ENCODE data around the gene PSAT1.

The PSAT1 gene

DNA sequence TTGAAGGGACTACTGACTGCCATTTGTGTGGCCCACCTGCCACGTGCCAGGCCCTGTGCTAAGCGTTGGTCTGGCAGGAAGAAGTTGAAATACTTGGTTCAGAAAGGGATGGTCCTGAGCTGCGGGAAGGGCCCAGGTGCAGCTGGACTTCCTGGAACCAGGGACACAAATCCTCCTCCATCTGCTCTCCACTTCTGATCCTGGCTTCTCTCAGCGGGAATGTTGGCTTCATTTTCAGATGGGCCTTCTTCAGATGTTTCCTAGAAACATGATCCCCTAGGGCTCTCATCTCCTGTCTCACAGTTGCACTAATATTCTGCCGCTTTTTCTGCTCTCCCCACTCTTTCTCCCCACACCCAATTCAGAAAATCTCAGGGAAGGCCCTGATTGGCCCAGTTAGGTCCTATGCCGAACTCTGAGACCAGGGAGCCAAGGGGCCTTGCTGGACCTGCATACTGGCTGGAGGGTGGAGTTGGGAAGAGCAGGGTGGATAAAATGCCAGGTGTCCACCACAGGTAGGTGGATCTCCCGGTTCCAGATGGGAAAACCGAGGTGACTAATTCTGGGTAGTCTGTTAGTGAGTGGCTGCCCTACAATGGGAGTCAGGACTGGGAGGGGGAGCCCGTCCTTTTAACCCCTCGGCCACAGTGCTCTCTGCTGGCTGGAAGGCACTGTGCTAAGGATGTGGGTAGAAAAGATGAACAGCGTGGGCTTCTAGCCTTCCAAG, 19.4 kb downstream of the PSAT1 start:
- no peak for DNase-seq (ENCODE audit: low read depth, low spot score)

DNA sequence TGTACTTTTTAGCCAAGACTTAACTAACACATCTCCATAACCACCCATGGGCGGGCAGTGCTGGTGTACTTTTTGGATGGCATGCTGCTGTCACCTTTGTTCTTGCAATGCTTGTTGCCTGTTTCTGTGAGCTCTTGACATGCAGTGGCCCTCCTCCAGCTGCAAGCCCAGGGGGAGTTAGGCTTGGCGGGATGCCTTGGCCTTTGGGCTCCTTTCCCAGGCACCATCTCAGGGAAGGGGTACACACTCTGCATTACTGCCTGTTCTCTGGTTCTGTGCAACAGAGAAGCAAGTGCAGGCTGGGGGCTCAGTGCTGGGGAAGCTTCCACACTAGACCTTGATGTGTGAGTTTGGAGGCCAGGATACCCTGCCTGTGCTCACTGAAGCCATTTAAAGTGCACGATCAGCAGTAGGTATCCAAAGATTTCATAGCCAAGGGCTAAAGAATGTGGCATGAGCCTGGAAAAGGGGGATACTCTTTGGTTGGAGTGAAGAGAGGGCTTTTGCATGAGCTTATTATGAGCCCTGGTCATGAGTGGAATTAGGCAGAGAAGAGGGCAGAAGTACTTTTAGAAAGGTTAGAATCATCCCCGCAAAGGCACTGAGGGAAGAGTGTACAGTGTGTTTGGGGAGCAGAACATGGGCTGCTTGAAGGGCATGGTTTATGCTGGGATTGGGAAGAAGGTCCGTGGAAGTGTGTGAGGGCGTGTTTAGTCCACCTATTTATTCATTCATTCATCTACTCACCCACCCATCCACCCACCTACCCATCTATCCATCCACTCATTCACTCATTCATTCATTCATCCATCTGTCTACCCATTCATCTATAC, 22.5 kb downstream of the PSAT1 start:
- no peak for DNase-seq (ENCODE audit: low read depth, low spot score)

DNA sequence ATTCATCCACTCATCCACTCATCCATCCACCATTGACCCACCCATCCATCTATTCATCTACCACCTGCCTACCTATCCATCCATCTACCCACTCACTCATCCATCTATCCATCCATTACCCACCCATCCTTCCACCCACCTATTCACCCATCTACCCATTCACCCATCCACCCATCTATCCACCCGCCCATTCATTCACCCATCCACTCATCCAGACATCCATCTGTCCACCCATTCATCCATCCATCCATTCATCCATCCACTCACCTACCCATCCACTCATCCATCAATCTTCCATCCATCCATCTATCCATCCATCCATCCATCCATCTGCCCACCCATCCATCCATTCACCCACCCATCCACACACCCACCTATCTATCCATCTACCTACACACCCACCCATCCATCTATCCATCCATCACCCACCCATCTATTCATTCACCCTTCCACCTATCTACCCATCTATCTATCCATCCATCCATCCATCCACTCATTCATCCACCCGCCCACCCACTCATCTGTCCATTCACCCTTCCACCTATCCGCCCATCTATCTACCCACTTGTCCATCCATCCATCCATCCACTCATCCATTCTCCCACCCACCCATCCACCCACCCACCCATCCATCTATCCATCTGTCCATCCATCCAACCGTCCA, 23.2 kb downstream of the PSAT1 start:
- no peak for DNase-seq (ENCODE audit: low read depth, low spot score)

DNA sequence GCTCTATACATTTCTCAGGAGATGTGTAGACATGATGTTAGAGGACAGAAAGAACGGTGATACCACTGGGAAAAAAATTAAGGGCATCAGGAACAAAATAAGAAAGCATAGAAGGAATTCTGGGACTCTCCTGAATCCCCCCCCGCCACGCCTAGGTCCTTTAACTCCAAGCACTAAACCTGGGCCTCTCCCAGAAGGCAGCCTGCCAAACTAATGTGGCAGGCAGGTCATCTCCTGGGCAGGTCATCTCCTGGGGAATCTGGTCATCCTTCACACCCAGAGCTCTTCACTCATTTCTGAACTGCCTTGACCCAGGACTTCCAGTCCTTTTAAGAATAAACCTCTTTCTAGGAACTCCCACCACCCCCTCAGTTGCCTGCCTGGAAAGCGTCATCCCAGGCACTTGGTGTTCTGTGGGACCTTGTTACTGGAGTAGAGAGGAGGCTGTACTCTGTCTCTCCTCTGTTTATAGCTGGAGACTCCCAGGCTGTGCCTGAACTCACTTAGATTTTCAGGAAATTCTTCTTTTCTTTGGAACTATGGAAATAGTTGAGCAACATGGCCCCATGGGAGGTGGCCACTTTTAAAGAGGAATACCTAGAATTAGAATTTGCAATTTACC, 24.1 kb downstream of the PSAT1 start:
- no peak for DNase-seq (ENCODE audit: low read depth, low spot score)

DNA sequence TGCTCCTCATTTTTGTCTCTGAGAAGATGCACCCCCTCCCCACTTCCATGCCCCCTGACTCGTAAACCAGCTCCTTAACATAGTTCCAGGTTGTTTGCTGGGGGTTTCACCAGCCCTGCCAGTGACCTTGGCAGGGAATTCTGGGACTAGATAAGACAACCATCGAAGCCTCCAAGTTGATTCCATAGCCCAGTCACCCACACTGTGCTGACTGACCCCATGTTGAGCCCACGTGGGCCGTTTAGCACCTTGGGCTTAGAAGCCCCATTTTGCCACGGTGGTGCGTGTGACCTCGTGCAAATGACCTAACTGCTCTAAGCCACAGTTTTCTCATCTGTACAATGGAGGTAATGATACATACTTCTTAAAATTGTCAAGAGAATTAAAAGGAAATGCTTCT, 24.6 kb downstream of the PSAT1 start:
- DNase-seq (ENCODE audit: low read depth, low spot score): no peak

DNA sequence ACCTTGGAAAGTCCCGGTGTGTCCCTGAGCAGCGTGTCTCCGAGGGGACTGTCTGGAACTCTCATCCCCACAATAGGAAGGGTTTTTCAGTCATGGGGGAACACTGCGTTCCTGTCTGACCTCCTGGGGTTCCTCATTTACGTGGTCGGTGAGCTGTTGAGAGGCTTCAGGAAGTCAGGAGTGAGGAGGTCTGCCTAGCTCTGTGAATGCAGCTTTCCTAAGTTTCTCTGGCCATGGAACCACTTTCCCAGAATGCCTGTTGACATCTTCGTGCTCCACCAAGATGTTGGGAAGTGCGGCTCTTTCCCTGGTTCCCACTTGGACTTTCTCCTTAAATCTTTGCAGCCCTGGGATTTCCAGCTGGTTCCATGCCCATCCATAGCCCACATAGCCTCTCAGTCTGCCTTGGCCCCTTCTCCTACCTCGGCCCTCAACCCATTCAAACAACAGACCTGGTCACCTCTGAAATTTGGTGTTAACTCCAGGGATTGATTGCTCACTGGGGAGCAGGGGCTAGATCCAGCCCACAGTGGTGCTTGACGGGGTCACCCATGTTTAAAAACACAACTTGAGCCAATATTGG, 27.2 kb downstream of the PSAT1 start:
- DNase-seq (ENCODE audit: low read depth, low spot score): no peak

DNA sequence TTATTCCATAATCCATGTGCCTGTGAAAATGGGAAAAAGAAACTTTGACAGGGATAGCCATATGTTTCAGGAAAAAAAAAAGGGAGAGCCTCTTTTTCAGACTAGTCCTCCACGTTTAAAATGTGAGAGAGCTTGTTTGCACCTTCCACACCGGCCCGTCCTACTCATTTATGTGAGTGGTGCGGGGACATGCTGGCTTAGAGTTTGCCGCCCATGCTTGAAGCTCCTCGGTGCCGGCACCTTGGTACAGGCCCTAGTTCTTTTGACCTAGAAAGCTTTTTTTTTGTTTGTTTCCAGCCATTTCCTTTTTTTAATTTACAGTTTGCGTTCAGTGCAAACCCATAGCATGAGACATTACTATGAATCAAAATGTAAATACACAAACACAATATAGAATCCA, 27.8 kb downstream of the PSAT1 start:
- DNase-seq (ENCODE audit: low read depth, low spot score): no peak

DNA sequence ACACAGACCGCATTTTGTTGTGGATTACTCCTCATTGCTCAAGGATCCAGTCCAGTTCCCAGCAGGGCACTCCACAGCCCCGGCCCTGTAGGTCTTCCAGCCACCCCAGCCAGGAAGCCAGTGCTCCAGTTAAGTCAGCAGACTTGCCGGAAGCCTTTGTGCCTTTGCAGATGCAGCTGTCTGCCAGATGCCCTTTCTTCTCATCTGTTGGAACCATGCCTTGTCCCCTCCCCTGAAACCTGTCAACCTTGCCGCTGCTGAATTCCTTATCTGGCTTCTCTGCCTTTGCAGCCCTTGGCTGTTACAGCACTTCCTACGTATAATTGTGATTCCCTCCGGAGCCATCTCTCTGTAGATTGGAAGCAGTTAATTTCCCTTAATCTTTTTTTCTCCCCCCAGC, 28.4 kb downstream of the PSAT1 start:
- no peak for DNase-seq (ENCODE audit: low read depth, low spot score)

DNA sequence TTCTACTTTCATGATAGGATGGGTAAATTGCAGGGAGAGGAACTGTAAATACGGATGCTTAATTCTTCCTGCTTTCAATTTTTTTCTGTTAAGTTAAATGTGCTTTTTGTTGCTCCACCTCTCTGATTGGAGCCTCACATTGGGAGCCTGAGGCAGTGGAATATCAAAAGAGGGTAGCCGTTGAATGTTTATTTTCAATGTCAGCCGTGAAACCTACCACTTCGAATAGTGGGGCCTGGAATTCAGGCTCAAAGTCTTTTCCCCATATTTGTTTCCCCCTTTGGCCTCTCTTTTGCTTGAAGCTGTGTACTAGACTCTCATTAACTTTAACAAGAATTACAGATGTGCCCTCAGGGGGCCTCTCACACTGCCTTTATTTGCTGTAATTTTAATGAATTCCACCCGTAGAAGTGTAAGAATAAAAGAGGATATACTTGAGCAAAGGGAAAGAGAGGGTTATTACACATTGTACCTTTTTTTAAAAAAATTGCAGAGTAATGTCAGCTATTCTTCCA, 29.0 kb downstream of the PSAT1 start:
- no peak for DNase-seq (ENCODE audit: low read depth, low spot score)

DNA sequence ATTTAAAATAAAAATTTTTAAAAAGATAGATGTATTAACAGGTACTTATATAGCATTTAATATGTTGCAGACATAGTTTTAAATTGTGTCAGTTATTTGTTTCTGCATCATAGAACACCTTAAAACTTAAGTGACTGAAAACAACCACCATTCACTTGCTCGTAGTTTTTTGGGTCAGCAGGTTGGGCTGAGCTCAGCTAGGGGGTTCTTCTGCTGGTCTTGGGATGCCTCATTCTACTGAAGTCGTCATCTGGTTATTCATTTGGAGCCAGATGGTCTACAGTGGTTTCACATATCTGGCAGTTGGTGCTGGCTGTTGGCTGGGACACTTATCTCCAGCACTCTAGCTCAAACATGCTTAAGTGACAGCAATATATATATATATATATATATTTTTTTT, 29.6 kb downstream of the PSAT1 start:
- no peak for DNase-seq (ENCODE audit: low read depth, low spot score)

DNA sequence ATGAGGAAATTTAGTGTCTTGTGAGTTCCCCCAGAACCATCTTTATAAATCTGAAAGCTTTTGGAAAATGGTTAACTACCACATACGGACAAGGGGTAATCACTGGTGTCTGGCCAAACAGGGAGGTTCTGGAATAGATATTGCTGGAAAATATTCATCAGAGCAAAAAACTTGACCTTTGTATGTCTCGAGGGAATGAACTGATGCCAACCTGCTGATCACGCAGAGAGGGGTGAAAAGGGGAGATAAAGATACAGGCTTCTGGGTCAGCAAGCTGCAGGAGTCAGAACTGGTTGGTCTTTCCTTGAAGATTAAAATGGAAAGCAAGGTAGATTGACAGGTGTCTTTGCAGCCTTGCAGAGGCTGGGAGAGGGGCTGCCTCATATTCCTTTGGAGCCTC, 35.5 kb downstream of the PSAT1 start:
- no peak for DNase-seq (ENCODE audit: low read depth, low spot score)

DNA sequence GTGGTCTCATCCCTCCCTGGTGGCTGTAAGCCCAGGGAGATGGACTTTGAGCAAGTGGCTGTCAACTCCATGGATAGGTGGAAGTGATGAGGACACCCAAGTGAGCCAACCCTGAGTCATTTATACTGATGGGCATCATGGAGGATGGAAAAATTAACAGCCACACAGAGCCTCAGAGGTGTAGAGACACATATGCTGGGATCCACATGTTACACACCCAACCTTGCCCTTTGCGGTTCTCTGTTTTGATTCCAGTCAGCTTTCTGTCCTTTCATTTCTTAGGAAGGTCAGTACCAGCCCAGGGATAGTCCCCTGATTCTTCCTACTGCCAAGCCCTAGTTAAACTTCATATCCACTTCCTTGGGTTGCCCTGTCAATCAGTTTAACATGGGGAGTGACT, 51.9 kb downstream of the PSAT1 start:
- no peak for DNase-seq (ENCODE audit: low read depth, low spot score)

DNA sequence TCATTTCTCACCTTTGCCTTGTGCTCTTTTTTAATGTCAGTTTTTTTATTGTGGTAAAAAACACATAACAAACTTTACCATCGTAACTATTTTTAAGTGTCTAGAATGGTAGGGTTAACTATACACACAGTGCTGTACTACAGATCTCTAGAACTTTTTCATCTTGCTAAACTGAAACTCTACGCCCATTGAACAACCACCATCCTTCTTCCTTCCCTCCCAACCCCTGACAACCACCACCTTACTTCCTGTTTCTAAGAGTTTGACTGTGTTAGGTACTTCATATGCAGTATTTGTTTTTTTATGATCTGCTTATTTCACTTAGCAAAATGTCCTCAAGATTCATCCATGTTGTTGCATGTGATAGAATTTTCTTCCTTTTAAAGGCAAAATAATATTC, 54.9 kb downstream of the PSAT1 start:
- DNase-seq (ENCODE audit: low read depth, low spot score): no peak

DNA sequence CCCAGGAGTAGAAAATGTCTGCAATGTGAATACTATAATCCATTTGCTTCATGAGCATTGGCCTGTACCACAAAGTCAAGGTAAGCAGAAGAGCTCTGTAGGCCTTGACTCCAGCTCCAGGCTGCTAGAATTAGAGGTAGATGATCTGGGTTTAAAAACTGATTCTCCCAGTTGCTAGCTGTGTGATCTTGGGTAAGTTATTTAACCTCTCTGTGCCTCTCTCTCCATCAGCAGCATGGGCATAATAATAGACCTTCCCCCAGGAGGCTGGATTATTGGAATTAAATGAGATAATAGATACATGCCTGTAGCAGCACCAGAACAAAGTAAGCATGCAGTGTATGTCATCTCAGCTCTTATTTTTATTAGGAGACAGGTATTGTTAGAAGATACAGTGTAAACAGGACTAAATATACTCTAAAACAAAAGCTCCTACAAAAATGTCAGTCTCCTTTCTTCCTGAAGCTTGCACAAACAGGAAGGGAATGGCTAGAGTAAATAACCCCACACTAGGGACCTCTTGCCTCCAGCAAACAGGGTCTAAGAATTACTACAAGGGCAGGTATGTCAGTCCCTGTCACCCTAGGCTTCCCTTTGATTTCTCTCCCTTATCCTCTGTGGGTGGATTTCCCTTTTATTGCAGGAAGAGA, 57.5 kb downstream of the PSAT1 start:
- DNase-seq (ENCODE audit: low read depth, low spot score): no peak

DNA sequence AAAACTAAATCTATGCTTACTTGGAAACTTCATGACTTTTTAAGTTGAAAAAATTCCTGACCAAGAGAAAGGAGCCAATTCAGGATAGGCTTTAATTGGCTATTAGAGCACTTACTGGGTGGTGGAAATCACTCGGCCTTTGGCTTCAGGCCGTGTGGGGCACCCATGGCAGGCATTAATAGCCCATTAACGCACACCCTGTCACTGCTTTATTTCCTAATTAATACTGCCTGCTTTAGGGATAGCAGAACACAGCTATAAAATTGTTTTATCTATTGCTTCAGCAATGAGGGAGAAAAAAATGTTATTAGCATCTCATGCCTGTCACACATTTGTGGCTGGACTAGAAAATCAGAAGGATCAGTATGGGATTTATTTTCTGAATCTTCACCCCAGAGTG, 58.1 kb downstream of the PSAT1 start:
- DNase-seq (ENCODE audit: low read depth, low spot score): no peak

DNA sequence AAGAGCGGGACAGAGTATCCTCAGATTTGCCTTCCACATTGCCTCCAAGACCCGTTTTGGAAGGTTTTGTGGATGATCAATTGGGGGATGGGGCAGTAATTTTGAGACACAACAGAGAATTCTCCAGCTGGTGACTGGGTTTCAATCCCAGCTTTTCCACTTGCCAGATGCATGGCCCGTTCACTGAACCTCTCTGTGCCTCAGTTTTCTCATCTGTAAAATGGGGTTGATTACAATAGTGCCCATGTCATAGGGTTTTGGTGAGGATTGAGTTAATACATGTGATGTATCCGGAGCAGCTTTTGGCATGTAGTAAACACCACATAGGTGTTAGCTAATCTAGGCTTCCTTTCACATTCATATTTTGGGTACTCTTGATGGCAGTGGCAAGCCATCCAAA, 59.7 kb downstream of the PSAT1 start:
- DNase-seq (ENCODE audit: low read depth, low spot score): no peak

DNA sequence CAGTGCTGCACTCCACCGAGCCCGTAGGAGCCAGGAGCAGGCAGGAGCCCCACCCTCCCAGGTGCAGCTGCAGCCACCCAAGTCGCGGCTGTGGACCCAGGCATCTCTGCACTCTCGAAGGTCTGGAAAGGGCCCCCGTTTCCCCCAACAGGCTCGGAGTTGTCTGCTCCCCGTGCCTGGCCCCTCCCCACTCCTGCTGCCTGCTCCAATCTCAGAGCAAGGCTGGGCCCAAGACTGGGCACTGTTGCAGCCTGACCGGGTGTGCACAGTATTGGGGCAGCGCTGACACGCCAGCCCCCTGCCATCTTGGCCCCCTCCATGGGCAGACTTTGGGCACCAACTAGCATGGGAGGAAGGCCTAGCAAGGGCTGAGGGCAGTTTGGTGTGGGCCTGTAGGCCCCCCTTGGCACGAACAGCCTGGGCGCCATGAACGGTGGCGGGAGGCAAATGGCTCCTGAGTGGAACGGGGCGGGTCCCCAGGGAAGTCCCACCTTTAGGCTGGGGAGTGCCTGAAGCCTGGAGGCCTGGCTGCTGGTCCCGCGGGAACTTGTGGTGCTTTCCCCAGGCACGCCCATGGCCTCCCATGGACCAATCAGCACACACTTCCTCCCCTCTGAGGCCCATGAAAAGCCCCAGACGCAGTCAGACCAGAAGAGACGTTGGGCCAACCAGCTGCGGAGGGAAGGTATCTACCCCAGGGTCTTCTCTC, 60.4 kb downstream of the PSAT1 start:
- DNase-seq (ENCODE audit: low read depth, low spot score): no peak

DNA sequence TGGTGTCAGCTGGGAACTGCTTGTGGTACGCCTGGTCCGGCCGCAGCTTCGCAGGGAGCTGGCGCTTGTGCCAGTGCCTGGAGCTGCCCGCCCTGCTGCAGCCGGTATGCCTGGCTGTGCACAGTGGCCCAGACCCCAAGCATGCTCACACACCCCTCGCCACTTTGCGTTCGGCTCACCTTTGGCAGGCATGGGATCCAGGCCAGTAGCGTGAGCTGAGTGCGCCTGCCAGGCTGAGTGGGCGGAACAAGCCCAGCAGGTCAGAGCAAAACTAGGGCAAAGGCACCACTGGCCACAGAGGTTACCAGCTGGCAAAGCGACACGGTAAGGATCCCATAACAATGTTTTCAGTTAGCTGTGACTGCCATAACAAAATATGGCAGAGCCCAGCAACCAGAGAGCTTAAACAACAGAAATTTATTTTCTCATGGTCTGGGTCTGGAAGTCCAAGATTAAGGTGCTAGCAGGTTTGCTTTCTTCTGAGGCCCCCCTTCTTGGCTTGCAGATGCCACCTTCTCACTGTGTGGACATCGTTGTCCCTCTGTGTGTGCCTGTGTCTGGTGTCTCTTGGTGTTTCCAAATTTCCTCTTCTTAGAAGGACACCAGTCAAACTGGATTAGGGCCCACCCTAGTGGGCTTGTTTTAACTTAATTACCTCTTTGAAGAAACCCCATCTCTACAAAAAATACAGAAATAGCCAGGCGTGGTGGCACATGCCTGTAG, 61.6 kb downstream of the PSAT1 start:
- no peak for DNase-seq (ENCODE audit: low read depth, low spot score)

DNA sequence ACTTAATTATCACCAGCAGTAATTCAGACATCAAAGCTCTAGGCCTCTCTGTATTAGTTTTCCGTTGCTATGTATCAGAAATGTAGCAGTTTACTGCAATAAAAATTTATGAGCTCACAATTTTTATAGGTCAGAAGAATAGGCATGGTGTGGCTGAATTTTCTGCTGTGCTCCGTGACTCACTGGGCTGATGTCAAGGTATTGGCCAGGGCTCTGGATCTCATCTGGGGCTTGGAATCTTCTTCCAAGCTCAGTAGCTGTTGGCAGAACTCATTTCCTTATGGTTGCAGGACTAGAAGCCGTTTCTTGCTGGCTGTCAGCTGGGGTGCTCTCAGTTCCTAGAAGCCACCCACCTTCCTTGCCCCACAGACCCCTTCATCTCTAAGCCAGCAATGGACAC, 66.3 kb downstream of the PSAT1 start:
- DNase-seq (ENCODE audit: low read depth, low spot score): no peak
